GM23338 (cell line): ENCODE data around the gene GFRA1. TPM values are rescaled to one million over a fixed set of nuclear protein-coding genes. Genes with fewer than 3 reads are reported as not detected.

Experiments used
- ATAC-seq: fragments of 200-7000 bp; cut with Tn5 transposase; 3 replicates; pipeline ENCODE4 v1.9.1; 2020
- DNase-seq: peaks from one replicate; pipeline ENCODE4 v3.0.0-alpha.2; 2015; ENCODE audit warnings: low spot score
- H2AFZ ChIP-seq: fragments of 200-600 bp; sonication (generic); 2 replicates; pipeline ENCODE4 v1.8.0; 2016; ENCODE audit warnings: antibody characterized with exemption, mild to moderate bottlenecking, moderate library complexity
- H3F3A ChIP-seq: fragments of 200-600 bp; sonication (generic); replicated peaks from 2 replicates; pipeline ENCODE4 v1.8.0; 2017; ENCODE audit warnings: antibody characterized with exemption, mixed run types, low read depth
- H3K27ac ChIP-seq: fragments of 200-600 bp; sonication (generic); 2 replicates; pipeline ENCODE4 v1.6.1; 2016; ENCODE audit warnings: low read depth
- H3K27me3 ChIP-seq: fragments of 200-600 bp; sonication (generic); 2 replicates; pipeline ENCODE4 v1.8.0; 2016; ENCODE audit warnings: mild to moderate bottlenecking, mixed run types, moderate library complexity; ENCODE audit not compliant: insufficient read depth
- H3K36me3 ChIP-seq: fragments of 200-600 bp; sonication (generic); 2 replicates; pipeline ENCODE4 v1.8.0; 2016; ENCODE audit warnings: mild to moderate bottlenecking; ENCODE audit not compliant: insufficient read depth
- H3K4me1 ChIP-seq: fragments of 200-600 bp; sonication (generic); 2 replicates; pipeline ENCODE4 v1.8.0; 2016; ENCODE audit warnings: mild to moderate bottlenecking, moderate library complexity; ENCODE audit not compliant: insufficient read depth
- H3K4me2 ChIP-seq: fragments of 200-600 bp; sonication (generic); 2 replicates; pipeline ENCODE4 v1.7.1; 2017; ENCODE audit warnings: mixed run types
- H3K4me3 ChIP-seq: fragments of 200-600 bp; sonication (generic); 2 replicates; pipeline ENCODE4 v1.6.1; 2016; ENCODE audit warnings: mixed run types
- H3K79me2 ChIP-seq: fragments of 200-600 bp; sonication (generic); replicated peaks from 2 replicates; pipeline ENCODE4 v1.8.0; 2017; ENCODE audit warnings: mild to moderate bottlenecking; ENCODE audit not compliant: insufficient read depth
- H3K9me2 ChIP-seq: fragments of 200-600 bp; sonication (generic); 2 replicates; pipeline ENCODE4 v1.8.0; 2017; ENCODE audit not compliant: insufficient read depth
- H4K20me1 ChIP-seq: fragments of 200-600 bp; sonication (generic); replicated peaks from 2 replicates; pipeline ENCODE4 v1.8.0; 2017; ENCODE audit warnings: mild to moderate bottlenecking; ENCODE audit not compliant: insufficient read depth
- H3K27ac Mint-ChIP-seq: 2 replicates; pipeline ENCODE4 v1.8.0; 2020; ENCODE audit warnings: inconsistent platforms, mild to moderate bottlenecking, moderate library complexity, mixed read lengths
- H3K27me3 Mint-ChIP-seq: 3 replicates; pipeline ENCODE4 v1.8.0; 2022; ENCODE audit warnings: low read depth, mild to moderate bottlenecking, moderate library complexity, mixed read lengths, inconsistent platforms; ENCODE audit not compliant: insufficient read depth, poor library complexity
- H3K36me3 Mint-ChIP-seq: 3 replicates; pipeline ENCODE4 v1.8.0; 2021; ENCODE audit warnings: low read depth, mild to moderate bottlenecking, inconsistent platforms, moderate library complexity, mixed read lengths
- H3K4me1 Mint-ChIP-seq: 3 replicates; pipeline ENCODE4 v1.8.0; 2020; ENCODE audit warnings: mild to moderate bottlenecking, inconsistent platforms, mixed read lengths
- H3K4me3 Mint-ChIP-seq: 3 replicates; pipeline ENCODE4 v1.8.0; 2021; ENCODE audit warnings: moderate library complexity, mild to moderate bottlenecking, inconsistent platforms, mixed read lengths
- H3K9me3 Mint-ChIP-seq: 3 replicates; pipeline ENCODE4 v1.8.0; 2020; ENCODE audit warnings: moderate library complexity, mild to moderate bottlenecking, inconsistent platforms, mixed read lengths
- CTCF ChIP-seq, 2 experiments: fragments of 200-600 bp in 1 of 2; sonication (generic) in 1 of 2; conservative IDR thresholded peaks; 2 replicates each; pipeline versions ENCODE4 v1.5.1 to v1.6.1; 2016 to 2017; ENCODE audit warnings: antibody characterized with exemption in 2 of 2, low read depth in 2 of 2, mild to moderate bottlenecking in 2 of 2, moderate library complexity in 1 of 2
- EZH2phosphoT487 ChIP-seq: fragments of 200-600 bp; sonication (generic); IDR thresholded peaks from one replicate; pipeline ENCODE4 v1.8.1; 2018; ENCODE audit warnings: antibody characterized with exemption; ENCODE audit not compliant: unreplicated experiment
- NANOG ChIP-seq: IDR thresholded peaks from 2 replicates; pipeline ENCODE4 v1.6.1; 2016; ENCODE audit warnings: antibody characterized with exemption, borderline replicate concordance
- ZNF462 ChIP-seq: fragments of 250-450 bp; sonication (Bioruptor Pico); IDR thresholded peaks from 2 replicates; pipeline ENCODE4 v1.5.0; 2020; ENCODE audit warnings: mild to moderate bottlenecking, moderate library complexity
- polyA plus RNA-seq: library from polyadenylated mRNA; unstranded; fragments of >200 nt; fragmentation: Nextera tagmentation; extraction: Ambion mirVana; gene quantifications from 2 replicates; pipeline ENCODE4 v1.2.1, GENCODE V29; 2016
- total RNA-seq: library from RNA; depleted of rRNA; stranded (reverse); fragments of >200 nt; shearing (Covaris generic); gene quantifications from 2 replicates; pipeline ENCODE4 v1.2.3, GENCODE V29; 2014
- TF ChIP-seq, protein P1 (sequence below): IDR thresholded peaks from 2 replicates; pipeline ENCODE4 v1.6.1; 2016; ENCODE audit warnings: antibody characterized with exemption

GFRA1 gene
- total and polyA plus RNA-seq, 2 experiments from 2014 or later = 1.4 to 2.8 TPM

DNA sequence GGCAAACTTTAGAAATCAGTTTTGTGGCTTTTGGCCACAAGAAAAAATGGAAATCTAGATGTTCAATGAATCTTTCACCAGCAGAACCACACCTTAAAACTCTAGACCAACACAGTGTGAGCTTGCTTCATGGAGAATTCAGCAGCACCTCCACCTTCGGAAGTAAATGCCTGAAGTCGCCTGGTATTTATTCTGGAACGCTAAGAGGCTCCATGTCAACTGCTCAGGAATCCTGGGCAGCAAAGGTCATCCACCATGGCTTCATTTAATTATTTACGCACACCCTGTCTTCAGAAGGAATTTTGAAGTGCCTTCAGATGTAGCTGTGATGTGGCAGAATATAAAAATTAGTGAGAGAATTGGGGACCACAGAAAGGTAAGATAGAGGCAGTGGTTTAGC is 167.7 kb downstream of the GFRA1 start:
- Mint-ChIP-seq H3K9me3 (no peaks in the 10 kb centered on the region), H3K4me3 (no peak overlapping the region), H3K27ac (no peak overlapping the region), H3K4me1 (no peaks in the 10 kb centered on the region), H3K36me3 (no peaks in the 10 kb centered on the region), H3K27me3 (peaks cover 1% of the 10 kb centered on the region)
- DNase-seq = no peak
- Histone ChIP-seq H4K20me1 (no peaks in the 10 kb centered on the region), H3K4me1 (no peaks in the 10 kb centered on the region), H3K36me3 (no peaks in the 10 kb centered on the region), H3K4me2 (no peak overlapping the region), H3K27me3 (no peaks in the 10 kb centered on the region), H3K4me3 (no peak overlapping the region), H3K9me2 (peaks cover 3% of the 10 kb centered on the region), H3K27ac (no peak overlapping the region), H3F3A (no peaks in the 10 kb centered on the region), H3K79me2 (no peaks in the 10 kb centered on the region), H2AFZ (no peak overlapping the region)
- TF ChIP-seq NANOG (no peak), ZNF462 (CRISPR knock-in tag) (no peak), CTCF (conservative IDR thresholded peaks at IDR 0.05; ENCODE audit: low read depth in 2 of 2) (no peak), EZH2phosphoT487 (no peak)
- TF ChIP-seq, protein P1, sequence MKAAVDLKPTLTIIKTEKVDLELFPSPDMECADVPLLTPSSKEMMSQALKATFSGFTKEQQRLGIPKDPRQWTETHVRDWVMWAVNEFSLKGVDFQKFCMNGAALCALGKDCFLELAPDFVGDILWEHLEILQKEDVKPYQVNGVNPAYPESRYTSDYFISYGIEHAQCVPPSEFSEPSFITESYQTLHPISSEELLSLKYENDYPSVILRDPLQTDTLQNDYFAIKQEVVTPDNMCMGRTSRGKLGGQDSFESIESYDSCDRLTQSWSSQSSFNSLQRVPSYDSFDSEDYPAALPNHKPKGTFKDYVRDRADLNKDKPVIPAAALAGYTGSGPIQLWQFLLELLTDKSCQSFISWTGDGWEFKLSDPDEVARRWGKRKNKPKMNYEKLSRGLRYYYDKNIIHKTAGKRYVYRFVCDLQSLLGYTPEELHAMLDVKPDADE = no peak
- ATAC-seq = no peak
